HG02571 (cell line): ENCODE measurements around the gene SLC7A5.
"Not testable (repeated sequence)": the region's sequence is repeated elsewhere in the genome, so short reads cannot be mapped to it uniquely, and the experiment has no call there.

Experiments
- ATAC-seq: cut with Tn5 transposase; IDR thresholded peaks from one replicate; pipeline ENCODE4 v1.9.1; 2021; ENCODE audit warnings: mild to moderate bottlenecking, moderate library complexity; ENCODE audit not compliant: unreplicated experiment

Gene SLC7A5

GRCh38 chr16:87824016-87824990 lies 45.0 kb downstream of the SLC7A5 start:
- no peak for ATAC-seq

GRCh38 chr16:87823181-87823929 lies 46.0 kb downstream of the SLC7A5 start:
- ATAC-seq, result no peak

- no peak for ATAC-seq
Measured at GRCh38 chr16:87822108-87822970, 47.0 kb downstream of the SLC7A5 start.

GRCh38 chr16:87821376-87822107 lies 47.8 kb downstream of the SLC7A5 start:
- ATAC-seq, result no peak

DNA sequence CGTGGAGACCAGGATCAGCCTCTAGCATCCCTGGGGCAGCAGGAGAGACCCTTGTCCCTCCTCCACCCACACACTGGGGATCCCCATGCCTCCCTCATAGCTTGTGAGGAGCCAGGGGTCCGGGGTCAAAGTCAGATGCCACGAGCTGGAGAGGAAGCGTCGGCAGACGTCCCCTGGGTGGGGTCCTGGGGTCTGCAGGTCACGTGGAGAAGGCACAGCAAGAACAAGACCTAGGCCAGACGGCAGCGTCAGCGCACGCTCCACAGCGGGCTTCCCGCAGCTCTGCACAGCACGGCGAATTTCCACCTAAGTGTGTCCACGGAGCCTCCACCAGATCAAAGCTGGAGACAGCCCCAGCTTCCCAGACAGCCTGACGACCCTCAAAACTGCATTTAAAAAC lies 49.3 kb downstream of the SLC7A5 start:
- ATAC-seq, result no peak

- ATAC-seq, result no peak
Measured at GRCh38 chr16:87819282-87819681, 50.0 kb downstream of the SLC7A5 start.

DNA sequence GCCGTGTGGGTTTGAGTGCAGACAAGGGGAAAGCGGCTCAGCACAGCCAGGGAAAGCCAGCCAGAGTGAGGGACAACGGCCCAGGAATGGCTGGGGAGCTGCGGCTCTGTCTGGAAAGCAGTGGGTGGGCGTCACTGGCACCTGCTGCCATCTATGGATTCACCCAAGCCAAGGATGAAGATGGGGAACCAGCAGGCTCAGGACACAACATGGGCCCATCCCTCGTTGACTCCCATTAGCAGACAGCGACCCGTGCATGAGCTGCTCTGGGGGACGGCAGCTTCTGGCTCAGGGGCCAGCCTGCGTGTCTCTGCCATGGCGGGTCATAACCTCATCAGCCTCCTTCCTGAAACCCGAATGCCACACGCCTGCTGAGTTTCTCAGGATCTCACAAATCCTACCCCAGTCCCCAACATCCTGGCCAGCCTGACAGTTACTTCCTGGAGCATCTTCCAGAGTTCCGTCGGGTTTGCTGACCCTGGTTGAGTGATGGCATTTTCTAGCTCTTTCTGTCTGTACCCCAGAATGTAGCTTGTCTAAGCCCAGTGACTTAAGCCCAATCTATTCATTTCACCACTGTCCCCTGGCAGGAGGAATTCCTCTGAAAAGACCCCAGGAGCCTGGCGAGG lies 50.7 kb downstream of the SLC7A5 start:
- no peak for ATAC-seq

- ATAC-seq, result no peak
Measured at GRCh38 chr16:87817910-87818309, 51.4 kb downstream of the SLC7A5 start.

GRCh38 chr16:87817370-87817769 lies 51.9 kb downstream of the SLC7A5 start:
- ATAC-seq, result not testable (repeated sequence)

- no peak for ATAC-seq
Measured at GRCh38 chr16:87816507-87817100, 52.7 kb downstream of the SLC7A5 start.

- no peak for ATAC-seq
Measured at GRCh38 chr16:87815567-87815966, 53.7 kb downstream of the SLC7A5 start.

GRCh38 chr16:87812200-87812656 lies 57.1 kb downstream of the SLC7A5 start:
- ATAC-seq, result no peak

GRCh38 chr16:87811454-87811853 lies 57.9 kb downstream of the SLC7A5 start:
- not testable (repeated sequence) for ATAC-seq

DNA sequence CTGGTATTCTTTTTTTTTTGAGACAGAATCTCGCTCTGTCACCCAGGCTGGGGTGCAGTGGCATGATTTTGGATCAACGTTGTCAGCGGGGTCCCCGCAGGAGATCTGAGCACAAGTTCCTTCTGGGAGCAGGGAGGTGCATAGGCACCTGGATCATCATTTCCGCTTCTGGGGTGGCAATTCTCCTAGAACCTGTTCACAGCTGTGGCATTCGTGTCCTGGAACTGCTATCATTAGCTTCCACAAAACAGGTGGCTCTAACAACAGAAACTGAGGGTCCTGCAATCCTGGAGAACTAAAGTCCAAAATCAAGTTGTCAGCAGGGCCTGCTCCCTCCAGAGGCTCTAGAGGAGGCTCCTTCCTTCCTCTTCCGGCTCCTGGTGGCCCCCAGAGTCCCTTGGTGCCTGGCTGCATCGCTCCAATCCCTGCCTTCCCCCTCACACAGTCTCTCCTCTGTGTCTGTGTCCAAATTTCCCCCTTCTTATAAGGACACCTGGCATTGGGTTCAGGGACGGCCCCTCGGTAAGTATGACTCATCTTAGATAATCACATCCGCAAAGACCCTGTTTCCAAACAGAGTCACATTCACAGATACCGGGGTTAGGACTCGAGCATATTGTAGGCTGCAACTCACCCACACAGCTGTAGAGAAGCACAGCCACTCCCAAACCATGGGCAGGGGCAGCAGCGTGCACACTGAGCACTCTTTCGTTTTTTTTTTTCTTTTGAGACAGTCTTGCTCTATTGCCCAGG lies 60.0 kb downstream of the SLC7A5 start:
- ATAC-seq, result peak; percentile 44

GRCh38 chr16:87808108-87808507 lies 61.2 kb downstream of the SLC7A5 start:
- ATAC-seq, result no peak

DNA sequence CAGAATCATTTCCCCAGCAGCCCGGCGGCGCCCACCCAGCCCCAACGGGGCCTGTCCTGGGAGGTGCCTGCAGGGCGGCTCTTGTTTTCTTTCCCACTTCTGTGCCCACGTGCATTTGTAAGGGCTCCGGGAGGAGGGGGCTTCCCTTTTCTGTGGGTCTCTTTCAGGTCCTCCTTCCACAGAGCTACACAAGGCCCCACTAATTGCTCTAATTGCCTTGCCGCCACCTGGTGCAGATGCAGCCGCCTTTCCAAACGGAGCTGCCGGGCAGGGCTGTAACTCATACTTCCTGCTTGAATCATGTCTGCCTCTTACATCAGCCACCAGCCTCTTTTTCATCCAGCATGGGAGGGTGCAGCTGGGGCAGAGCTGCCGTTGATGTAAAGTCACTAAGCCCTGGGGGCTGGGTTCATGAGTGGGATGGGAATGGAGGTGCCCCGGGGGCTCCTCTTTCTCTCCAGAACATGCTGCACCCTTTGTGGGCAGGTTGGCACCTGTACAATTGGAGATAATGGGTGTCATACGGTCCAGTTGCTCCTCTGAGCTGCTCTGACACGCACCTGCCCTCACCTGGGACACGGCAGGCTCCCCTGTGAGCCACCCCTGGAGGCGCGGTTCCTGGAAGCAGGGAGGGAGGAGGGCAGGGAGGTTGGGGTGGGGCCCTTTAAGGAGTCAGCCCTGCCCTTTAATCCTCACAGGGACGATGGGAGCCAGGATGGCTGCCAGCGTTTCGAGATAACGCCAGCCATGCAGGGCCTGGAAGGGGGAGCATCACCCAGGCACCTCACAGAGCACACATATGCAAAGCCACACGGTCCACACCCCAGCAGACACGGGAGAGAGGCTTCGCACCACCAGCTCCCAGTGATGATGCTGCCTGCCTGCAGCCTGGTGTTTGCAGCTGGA lies 62.4 kb downstream of the SLC7A5 start:
- ATAC-seq, result no peak

DNA sequence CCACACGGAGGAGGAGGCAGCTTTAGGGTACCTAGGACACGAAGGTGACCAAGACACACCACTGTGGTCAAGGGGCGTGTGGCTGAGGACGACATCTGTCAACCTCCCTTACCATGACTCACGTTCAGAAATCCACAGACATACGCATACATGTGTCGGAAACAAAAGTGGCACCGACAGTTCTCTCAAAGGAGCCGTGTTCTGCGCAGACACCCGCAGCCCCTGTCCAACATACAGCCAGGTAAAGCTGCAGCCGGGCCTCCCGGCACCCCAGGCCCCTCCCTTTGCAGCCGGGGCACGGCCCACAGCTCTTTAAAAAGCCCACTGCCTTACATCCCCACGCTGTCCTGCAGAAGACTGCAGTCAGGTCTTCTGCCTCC lies 63.1 kb downstream of the SLC7A5 start:
- ATAC-seq, result no peak

DNA sequence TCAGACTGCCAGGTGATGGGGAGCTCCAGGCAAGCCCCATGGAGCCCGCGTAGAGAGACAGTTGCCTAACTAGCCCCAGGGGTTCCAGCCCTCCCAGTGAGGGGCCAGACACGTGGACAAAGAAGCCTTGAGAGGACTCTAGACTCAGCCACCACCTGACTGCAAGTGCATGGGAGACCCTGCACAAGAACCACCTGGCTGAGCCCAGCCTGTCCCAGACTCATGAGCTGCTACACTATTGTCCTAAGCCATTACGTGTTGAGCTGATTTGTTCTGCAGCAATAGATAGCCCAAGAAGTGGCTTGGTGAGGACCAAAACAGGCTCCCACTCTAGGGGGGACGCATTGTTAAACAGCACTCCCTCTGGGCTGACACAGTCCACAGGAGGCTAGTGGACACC lies 65.9 kb downstream of the SLC7A5 start:
- no peak for ATAC-seq
